ENCODE data around the gene SPRY4.
"Not testable (repeated sequence)": the region's sequence is repeated elsewhere in the genome, so short reads cannot be mapped to it uniquely, and the experiment has no call there.

GRCh38 chr5:142333749-142334148 is 8.9 kb upstream of the SPRY4 start:
- not testable (repeated sequence) for TF ChIP-seq EP300 (IDR thresholded peaks at IDR 0.05); SMC3 (IDR thresholded peaks at IDR 0.05); CTCF (IDR thresholded peaks at IDR 0.05); NR3C1 (IDR thresholded peaks at IDR 0.05); POLR2A (IDR thresholded peaks at IDR 0.05; ENCODE audit: low read length); PHF8 (IDR thresholded peaks at IDR 0.05; ENCODE audit: borderline replicate concordance, low read depth)

Data from A549 (cell line).